Measurements from ENCODE around the gene EXOC1. TPM values are rescaled to one million over a fixed set of nuclear protein-coding genes. Genes with fewer than 3 reads are reported as not detected.

EXOC1 gene
- total RNA-seq, 4 donors from 2014 or later, result 14.8 to 22.3 (median 20.3) TPM

DNA sequence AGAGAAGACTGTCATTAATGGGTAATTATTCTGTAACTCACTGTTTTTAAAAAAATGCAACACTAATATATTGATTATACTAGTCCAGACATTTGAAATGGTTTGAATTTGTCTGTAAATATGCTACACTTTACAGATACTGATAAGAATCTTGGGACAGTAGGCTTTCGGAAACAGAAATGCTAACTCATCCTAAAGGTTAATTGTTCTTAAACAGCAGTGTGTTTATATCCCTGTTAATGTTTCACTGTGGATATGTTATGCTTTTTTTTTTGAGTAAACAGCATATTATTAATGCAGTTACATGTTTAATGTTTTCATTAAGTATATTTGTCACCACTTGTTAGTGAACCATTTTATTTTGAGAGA is 31.4 kb downstream of the EXOC1 start:
- Histone ChIP-seq H3K27me3 (no peaks in the 10 kb centered on the region), H3K9me3 (no peaks in the 10 kb centered on the region), H3K27ac (no peak overlapping the region), H3K4me3 (no peak overlapping the region), H3K4me1 (no peaks in the 10 kb centered on the region), H3K36me3 (peaks cover 0 to 25% of the 10 kb centered on the region in 2 donors)
- TF ChIP-seq POLR2A (IDR thresholded peaks at IDR 0.05), result no peak
- TF ChIP-seq, protein P1, sequence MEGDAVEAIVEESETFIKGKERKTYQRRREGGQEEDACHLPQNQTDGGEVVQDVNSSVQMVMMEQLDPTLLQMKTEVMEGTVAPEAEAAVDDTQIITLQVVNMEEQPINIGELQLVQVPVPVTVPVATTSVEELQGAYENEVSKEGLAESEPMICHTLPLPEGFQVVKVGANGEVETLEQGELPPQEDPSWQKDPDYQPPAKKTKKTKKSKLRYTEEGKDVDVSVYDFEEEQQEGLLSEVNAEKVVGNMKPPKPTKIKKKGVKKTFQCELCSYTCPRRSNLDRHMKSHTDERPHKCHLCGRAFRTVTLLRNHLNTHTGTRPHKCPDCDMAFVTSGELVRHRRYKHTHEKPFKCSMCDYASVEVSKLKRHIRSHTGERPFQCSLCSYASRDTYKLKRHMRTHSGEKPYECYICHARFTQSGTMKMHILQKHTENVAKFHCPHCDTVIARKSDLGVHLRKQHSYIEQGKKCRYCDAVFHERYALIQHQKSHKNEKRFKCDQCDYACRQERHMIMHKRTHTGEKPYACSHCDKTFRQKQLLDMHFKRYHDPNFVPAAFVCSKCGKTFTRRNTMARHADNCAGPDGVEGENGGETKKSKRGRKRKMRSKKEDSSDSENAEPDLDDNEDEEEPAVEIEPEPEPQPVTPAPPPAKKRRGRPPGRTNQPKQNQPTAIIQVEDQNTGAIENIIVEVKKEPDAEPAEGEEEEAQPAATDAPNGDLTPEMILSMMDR (IDR thresholded peaks at IDR 0.05 in 4 of 5, conservative IDR thresholded peaks at IDR 0.05 in 1 of 5), result no peak
- no peak for DNase-seq
- no peak for ATAC-seq
- intact Hi-C loops (cut with DNase I; ENCODE audit: low total_unique reads), result no loop called here
- in situ Hi-C loops (cut with MboI; ENCODE audit: low sequenced_read_pairs in 4 of 4), result no loop called here

DNA sequence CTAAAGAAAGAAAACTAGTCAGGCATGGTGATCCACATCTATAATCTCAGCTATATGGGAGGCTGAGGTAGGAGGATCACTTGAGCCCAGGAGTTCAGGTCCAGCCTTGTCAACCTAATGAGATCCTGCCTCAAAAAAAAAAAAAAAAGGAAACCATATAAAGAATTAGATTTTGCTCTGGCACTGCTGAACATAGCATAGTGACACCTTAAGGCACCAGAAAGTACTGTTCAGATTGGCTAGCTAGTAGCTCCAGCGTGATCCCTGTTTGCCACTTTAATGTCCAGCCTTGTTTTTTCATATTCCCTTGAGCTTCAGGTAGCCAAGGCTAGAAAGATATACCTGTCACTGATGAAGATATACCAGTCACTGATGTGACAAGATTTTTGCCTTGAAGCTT is 34.1 kb downstream of the EXOC1 start:
- ATAC-seq (no peak), DNase-seq (no peak)
- intact Hi-C loops (cut with DNase I; ENCODE audit: low total_unique reads), result no loop called here
- in situ Hi-C loops (cut with MboI; ENCODE audit: low sequenced_read_pairs in 4 of 4), result no loop called here
- H3K27ac ChIP-seq, result no peak overlapping the region
- H3K36me3 ChIP-seq, result peaks cover 0 to 19% of the 10 kb centered on the region in 2 donors
- no peaks in the 10 kb centered on the region for H3K27me3 ChIP-seq
- H3K4me3 ChIP-seq, result no peak overlapping the region
- no peaks in the 10 kb centered on the region for H3K4me1 ChIP-seq
- no peak for TF ChIP-seq POLR2A (IDR thresholded peaks at IDR 0.05)
- TF ChIP-seq, protein P1 (IDR thresholded peaks at IDR 0.05 in 4 of 5, conservative IDR thresholded peaks at IDR 0.05 in 1 of 5), result no peak
- no peaks in the 10 kb centered on the region for H3K9me3 ChIP-seq

DNA sequence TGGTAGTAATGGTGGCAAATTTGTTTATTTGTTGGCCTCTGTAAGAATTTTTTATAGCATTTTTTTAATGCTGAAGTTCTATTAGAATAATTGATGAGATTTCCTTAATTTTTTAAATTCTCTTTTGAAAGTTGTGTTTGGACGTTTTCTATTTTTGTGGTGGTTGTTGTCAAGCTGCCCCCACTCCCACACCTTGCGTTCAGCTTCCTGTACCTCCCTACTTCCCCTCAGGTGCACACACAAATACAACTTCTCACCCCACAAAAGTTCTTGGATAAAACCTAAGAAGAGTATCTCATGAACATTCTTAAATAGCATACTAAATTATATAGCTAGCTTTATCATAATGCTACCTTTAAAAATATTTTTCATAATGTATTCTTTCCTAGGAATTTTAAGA is 38.7 kb downstream of the EXOC1 start:
- Histone ChIP-seq H3K4me1 (no peaks in the 10 kb centered on the region), H3K27me3 (no peaks in the 10 kb centered on the region), H3K36me3 (peaks cover 0 to 43% of the 10 kb centered on the region in 2 donors), H3K9me3 (no peaks in the 10 kb centered on the region), H3K4me3 (no peak overlapping the region), H3K27ac (no peak overlapping the region)
- intact Hi-C loops (cut with DNase I; ENCODE audit: low total_unique reads) (no loop called here), in situ Hi-C loops (cut with MboI; ENCODE audit: low sequenced_read_pairs in 4 of 4) (no loop called here)
- DNase-seq, result no peak
- ATAC-seq, result no peak
- TF ChIP-seq, protein P1 (IDR thresholded peaks at IDR 0.05 in 4 of 5, conservative IDR thresholded peaks at IDR 0.05 in 1 of 5), result no peak
- TF ChIP-seq POLR2A (IDR thresholded peaks at IDR 0.05), result no peak

DNA sequence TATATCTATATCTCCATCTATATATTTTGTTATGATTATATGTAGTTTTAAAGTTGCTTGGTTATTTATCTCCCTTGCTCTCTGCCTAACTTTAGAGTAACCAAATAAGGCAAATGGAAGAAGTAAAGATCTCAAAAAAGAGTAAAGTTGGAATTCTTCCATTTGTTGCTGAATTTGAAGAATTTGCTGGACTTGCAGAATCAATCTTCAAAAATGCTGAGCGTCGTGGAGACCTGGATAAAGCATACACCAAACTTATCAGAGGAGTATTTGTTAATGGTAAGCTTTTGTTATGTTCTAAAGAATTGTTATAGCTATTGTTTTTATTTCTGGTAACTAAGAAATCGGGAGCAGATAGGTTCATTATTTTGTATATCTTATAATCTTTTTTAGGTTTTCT is 43.2 kb downstream of the EXOC1 start:
- Histone ChIP-seq H3K27ac (no peak overlapping the region), H3K4me1 (no peaks in the 10 kb centered on the region), H3K9me3 (no peaks in the 10 kb centered on the region), H3K36me3 (peaks cover 0 to 61% of the 10 kb centered on the region in 2 donors), H3K27me3 (no peaks in the 10 kb centered on the region), H3K4me3 (no peak overlapping the region)
- intact Hi-C loops (cut with DNase I; ENCODE audit: low total_unique reads) (no loop called here), in situ Hi-C loops (cut with MboI; ENCODE audit: low sequenced_read_pairs in 4 of 4) (no loop called here)
- no peak for TF ChIP-seq POLR2A (IDR thresholded peaks at IDR 0.05)
- TF ChIP-seq, protein P1 (IDR thresholded peaks at IDR 0.05 in 4 of 5, conservative IDR thresholded peaks at IDR 0.05 in 1 of 5), result no peak
- no peak for ATAC-seq
- DNase-seq, result no peak

DNA sequence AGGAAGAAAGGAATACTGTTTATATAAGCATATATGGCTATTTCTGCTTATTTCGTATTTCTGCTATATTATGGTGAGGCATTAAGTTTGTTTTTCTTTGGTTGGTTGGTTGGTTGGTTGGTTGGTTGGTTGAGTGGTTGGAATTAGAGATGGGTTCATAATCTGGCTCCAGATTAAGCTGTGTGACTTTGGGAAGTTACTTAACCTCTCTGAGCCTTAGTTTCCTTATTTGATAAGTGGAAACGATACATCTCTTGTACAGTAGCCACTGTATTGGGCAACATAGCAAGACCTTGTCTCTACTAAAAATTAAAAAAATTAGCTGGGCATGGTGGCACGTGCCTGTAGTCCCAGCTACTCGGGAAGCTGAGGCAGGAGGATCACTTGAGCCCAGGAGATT is 49.2 kb downstream of the EXOC1 start:
- DNase-seq (no peak), ATAC-seq (no peak)
- no peak overlapping the region for H3K27ac ChIP-seq
- TF ChIP-seq POLR2A (IDR thresholded peaks at IDR 0.05), result no peak
- TF ChIP-seq, protein P1 (IDR thresholded peaks at IDR 0.05 in 4 of 5, conservative IDR thresholded peaks at IDR 0.05 in 1 of 5), result no peak
- no peaks in the 10 kb centered on the region for H3K27me3 ChIP-seq
- in situ Hi-C loops (cut with MboI; ENCODE audit: low sequenced_read_pairs in 4 of 4) (no loop called here), intact Hi-C loops (cut with DNase I; ENCODE audit: low total_unique reads) (no loop called here)
- no peaks in the 10 kb centered on the region for H3K9me3 ChIP-seq
- H3K4me1 ChIP-seq, result no peaks in the 10 kb centered on the region
- no peak overlapping the region for H3K4me3 ChIP-seq
- H3K36me3 ChIP-seq, result peaks cover 0 to 66% of the 10 kb centered on the region in 2 donors
